ENCODE results near the gene PPP1R1C.

PPP1R1C gene

GRCh38 chr2:182144041-182144775, 158.6 kb downstream of the PPP1R1C start:
- no peak overlapping the region for H3K4me3 ChIP-seq (ENCODE audit: low read depth, low read length)
- TF ChIP-seq, protein P1, sequence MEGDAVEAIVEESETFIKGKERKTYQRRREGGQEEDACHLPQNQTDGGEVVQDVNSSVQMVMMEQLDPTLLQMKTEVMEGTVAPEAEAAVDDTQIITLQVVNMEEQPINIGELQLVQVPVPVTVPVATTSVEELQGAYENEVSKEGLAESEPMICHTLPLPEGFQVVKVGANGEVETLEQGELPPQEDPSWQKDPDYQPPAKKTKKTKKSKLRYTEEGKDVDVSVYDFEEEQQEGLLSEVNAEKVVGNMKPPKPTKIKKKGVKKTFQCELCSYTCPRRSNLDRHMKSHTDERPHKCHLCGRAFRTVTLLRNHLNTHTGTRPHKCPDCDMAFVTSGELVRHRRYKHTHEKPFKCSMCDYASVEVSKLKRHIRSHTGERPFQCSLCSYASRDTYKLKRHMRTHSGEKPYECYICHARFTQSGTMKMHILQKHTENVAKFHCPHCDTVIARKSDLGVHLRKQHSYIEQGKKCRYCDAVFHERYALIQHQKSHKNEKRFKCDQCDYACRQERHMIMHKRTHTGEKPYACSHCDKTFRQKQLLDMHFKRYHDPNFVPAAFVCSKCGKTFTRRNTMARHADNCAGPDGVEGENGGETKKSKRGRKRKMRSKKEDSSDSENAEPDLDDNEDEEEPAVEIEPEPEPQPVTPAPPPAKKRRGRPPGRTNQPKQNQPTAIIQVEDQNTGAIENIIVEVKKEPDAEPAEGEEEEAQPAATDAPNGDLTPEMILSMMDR (IDR thresholded peaks at IDR 0.05; ENCODE audit: low read depth, low read length, missing control alignments) = no peak
- DNase-seq (ENCODE audit: low read depth) = no peak

DNA sequence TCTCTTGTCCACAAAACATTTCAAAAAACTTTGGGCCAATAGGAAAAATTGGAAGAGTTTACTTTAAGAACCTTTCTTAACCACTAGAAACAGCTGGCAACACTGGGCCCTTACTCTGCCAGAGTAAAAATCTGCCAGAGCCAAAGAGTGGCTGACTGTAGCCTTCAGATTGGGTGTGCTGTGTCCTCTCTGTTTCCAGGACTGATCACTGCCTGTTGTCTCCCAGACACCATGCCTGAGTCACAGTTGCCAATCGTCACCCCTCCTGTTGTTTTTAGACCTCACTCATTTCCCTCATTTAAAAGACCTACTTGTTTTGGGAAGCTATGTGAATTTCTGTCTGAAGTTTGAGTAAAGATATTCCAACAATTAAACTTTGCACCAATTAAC, 159.1 kb downstream of the PPP1R1C start:
- no peak overlapping the region for H3K4me3 ChIP-seq (ENCODE audit: low read depth, low read length)
- no peak for DNase-seq (ENCODE audit: low read depth)
- TF ChIP-seq, protein P1 (IDR thresholded peaks at IDR 0.05; ENCODE audit: low read depth, low read length, missing control alignments) = no peak

DNA sequence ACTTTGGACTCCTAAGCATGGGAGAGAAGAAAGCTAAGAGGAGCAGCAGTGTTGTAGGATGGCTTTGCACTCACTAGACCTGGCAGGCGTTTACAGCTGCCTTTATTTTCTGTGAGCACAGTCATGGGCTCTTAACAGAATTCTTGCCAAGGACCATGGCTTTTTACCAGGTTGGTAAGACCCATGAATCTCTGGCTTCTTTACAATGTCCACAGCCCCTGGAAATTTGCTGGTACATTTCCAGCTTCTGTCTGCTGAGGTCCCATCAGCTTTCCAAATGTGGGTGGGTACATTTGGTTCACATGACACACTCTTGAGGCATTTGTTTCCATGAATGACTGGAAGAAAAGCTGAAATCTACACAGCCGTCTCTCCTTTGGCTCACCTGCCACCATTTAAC, 162.7 kb downstream of the PPP1R1C start:
- H3K4me3 ChIP-seq (ENCODE audit: low read depth, low read length) = no peak overlapping the region
- TF ChIP-seq, protein P1 (IDR thresholded peaks at IDR 0.05; ENCODE audit: low read depth, low read length, missing control alignments) = no peak
- no peak for DNase-seq (ENCODE audit: low read depth)

GRCh38 chr2:182163878-182164277, 178.2 kb downstream of the PPP1R1C start:
- H3K4me3 ChIP-seq (ENCODE audit: low read depth, low read length) = no peak overlapping the region
- TF ChIP-seq, protein P1 (IDR thresholded peaks at IDR 0.05; ENCODE audit: low read depth, low read length, missing control alignments) = no peak
- no peak for DNase-seq (ENCODE audit: low read depth)

DNA sequence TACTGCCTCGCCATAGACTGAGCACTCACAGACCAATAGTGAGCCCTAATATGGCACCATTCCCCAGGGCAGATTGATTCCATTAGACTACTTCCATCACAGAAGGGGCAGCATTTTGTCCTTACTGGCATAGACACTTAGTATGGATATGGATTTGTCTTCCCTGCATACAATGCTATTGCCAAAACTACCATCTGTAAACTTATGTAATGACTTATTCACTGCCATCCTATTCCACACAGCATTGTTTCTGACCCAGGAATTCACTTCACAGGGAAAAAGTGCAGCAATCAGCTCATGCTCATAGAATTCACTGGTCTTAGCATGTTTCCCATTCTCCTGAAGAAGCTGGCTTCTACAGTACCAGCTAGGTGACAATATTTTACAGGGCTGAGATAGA, 179.0 kb downstream of the PPP1R1C start:
- no peak overlapping the region for H3K4me3 ChIP-seq (ENCODE audit: low read depth, low read length)
- DNase-seq (ENCODE audit: low read depth) = no peak
- TF ChIP-seq, protein P1 (IDR thresholded peaks at IDR 0.05; ENCODE audit: low read depth, low read length, missing control alignments) = no peak

GRCh38 chr2:182165202-182165601, 179.5 kb downstream of the PPP1R1C start:
- DNase-seq (ENCODE audit: low read depth) = no peak
- no peak overlapping the region for H3K4me3 ChIP-seq (ENCODE audit: low read depth, low read length)
- TF ChIP-seq, protein P1 (IDR thresholded peaks at IDR 0.05; ENCODE audit: low read depth, low read length, missing control alignments) = no peak

- TF ChIP-seq, protein P1 (IDR thresholded peaks at IDR 0.05; ENCODE audit: low read depth, low read length, missing control alignments) = no peak
- no peak overlapping the region for H3K4me3 ChIP-seq (ENCODE audit: low read depth, low read length)
- DNase-seq (ENCODE audit: low read depth) = no peak
Measured at GRCh38 chr2:182166406-182166805, 180.8 kb downstream of the PPP1R1C start.

Measured in GM12864 (cell line).